Measurements from ENCODE around the gene UPF1.
A peak's percentile ranks its signal among the peaks of the same experiment; 100 is the strongest.
"Not testable (repeated sequence)": the region's sequence is repeated elsewhere in the genome, so short reads cannot be mapped to it uniquely, and the experiment has no call there.

UPF1 gene

DNA sequence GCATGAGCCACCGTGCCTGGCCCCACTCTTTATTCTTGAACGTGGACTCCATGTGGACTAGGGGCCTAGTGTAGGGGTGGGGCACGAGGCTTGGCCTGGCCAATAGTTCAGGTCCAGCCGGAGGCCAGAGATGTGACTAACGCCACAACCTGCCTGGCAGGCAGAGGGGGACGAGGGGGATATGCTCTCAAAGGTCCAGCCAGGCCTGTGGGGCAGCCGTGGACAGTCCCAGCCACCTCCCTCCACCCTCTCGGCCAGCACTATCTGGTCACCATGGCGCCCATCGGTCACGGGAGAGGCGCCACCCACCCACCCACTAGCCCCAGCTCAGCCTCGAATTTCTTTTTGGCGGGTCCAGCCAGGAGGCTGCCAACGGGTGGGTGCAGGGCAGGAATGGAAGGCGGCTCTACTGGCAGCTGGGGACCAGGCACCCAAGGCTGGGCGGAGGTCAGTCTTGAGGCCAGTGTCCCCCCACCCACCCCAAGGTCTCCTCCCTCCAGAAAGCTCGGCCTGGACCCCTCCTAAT, 66.4 kb downstream of the UPF1 start:
- TF ChIP-seq, protein P1, sequence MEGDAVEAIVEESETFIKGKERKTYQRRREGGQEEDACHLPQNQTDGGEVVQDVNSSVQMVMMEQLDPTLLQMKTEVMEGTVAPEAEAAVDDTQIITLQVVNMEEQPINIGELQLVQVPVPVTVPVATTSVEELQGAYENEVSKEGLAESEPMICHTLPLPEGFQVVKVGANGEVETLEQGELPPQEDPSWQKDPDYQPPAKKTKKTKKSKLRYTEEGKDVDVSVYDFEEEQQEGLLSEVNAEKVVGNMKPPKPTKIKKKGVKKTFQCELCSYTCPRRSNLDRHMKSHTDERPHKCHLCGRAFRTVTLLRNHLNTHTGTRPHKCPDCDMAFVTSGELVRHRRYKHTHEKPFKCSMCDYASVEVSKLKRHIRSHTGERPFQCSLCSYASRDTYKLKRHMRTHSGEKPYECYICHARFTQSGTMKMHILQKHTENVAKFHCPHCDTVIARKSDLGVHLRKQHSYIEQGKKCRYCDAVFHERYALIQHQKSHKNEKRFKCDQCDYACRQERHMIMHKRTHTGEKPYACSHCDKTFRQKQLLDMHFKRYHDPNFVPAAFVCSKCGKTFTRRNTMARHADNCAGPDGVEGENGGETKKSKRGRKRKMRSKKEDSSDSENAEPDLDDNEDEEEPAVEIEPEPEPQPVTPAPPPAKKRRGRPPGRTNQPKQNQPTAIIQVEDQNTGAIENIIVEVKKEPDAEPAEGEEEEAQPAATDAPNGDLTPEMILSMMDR (IDR thresholded peaks at IDR 0.05; ENCODE audit: low read depth, low read length), result no peak
- Histone ChIP-seq H3K36me3 (no peaks in the 10 kb centered on the region), H3K4me3 (ENCODE audit: low read depth, low read length) (no peak overlapping the region), H3K4me1 (peaks cover 12% of the 10 kb centered on the region), H3K27me3 (no peaks in the 10 kb centered on the region), H3K9me3 (no peaks in the 10 kb centered on the region)
- peak; percentile 42 for DNase-seq

DNA sequence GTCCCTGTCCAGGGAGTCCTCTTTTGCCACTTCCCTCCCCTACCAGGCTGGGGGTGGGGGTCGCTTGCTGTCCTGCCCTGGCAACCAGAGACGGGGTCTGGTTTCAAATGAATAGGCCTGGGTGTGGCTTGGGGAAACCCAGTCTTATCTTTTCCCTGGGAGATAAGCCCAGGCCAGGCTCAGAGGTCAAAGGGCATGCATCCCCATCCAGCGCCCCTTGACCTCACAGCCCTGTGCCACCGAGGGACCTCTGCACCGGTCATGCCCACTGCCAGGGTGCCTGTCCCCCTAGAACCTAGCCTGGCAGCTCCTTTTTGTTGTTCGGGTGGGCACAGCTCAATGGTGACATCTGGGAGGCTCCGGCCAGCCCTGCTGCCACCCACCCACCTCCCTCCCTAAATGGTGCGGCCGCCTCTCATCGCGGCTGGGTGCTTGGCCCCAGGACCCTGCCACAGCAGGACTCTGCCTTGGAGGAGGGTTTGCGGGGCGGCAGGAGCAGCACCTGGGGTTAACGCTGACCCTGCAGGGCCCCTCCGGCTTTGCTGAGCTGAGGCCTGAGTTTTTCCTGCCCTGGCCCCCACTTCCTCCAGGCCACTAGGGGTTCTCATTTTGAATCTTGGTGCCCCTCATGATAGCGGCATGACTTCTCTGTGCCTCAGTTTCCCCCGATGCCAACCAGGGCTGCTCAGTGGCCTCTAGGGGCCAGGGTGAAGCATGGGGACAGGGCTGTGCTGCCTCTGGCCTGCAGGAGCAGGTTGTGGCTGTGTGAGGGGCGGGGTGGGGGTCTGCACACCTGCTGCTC, 67.0 kb downstream of the UPF1 start:
- H3K4me1 ChIP-seq, result peaks cover 9% of the 10 kb centered on the region
- TF ChIP-seq, protein P1 (IDR thresholded peaks at IDR 0.05; ENCODE audit: low read depth, low read length), result no peak
- DNase-seq, result no peak

DNA sequence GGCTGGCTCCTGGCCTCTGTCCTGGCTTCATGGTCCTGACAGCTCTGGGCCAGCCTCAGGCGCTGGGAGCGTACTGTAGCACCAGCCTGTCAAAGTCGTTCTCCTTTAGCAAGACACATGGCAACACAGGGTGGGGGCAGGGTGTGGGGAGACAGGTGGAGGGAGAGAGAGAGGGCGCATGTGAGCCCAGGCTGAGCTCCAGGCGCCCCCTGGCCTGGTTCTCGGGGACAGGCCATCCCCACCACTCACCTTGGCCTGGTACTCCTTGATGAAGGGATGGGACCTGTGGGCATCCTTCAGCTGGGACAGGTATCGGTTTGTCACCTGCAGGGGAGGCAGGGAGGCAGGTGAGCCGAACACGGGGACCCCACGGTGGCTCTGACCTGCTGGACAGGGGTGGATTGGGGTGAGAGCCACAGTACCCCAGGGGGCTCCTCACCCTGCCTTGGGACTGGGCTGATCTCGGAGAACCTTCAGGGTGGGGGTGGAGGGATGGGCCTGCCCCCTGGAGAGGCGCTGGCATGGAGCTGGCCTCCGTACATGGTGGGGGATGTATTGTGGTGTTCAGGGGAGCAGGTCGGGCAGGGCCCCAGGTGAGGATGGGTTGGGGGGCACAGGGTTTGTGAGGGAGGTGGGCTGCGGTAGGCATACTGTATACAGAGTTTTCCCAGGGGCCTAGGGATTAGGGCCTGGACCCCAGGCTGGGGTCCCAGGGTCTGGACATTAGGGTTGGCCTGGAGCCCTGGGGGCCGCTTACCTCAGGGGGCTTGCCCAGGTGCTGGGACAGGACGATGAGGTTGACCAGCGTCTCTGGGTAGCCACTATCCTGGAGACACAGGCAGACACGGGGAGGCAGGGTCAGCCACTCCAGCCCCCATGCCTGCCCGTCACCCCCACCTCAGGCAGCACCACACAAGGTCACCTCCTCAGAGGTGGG, 68.1 kb downstream of the UPF1 start:
- peaks cover 7% of the 10 kb centered on the region for H3K4me1 ChIP-seq
- H3K36me3 ChIP-seq, result no peaks in the 10 kb centered on the region
- TF ChIP-seq, protein P1 (IDR thresholded peaks at IDR 0.05; ENCODE audit: low read depth, low read length), result no peak
- DNase-seq, result no peak
- H3K4me3 ChIP-seq (ENCODE audit: low read depth, low read length), result no peak overlapping the region
- H3K9me3 ChIP-seq, result no peaks in the 10 kb centered on the region
- no peaks in the 10 kb centered on the region for H3K27me3 ChIP-seq

More for the DNA sequence above, 67.0 kb downstream of the UPF1 start:
- Histone ChIP-seq H3K9me3 (no peaks in the 10 kb centered on the region), H3K27me3 (no peaks in the 10 kb centered on the region), H3K36me3 (no peaks in the 10 kb centered on the region), H3K4me3 (ENCODE audit: low read depth, low read length) (no peak overlapping the region)

DNA sequence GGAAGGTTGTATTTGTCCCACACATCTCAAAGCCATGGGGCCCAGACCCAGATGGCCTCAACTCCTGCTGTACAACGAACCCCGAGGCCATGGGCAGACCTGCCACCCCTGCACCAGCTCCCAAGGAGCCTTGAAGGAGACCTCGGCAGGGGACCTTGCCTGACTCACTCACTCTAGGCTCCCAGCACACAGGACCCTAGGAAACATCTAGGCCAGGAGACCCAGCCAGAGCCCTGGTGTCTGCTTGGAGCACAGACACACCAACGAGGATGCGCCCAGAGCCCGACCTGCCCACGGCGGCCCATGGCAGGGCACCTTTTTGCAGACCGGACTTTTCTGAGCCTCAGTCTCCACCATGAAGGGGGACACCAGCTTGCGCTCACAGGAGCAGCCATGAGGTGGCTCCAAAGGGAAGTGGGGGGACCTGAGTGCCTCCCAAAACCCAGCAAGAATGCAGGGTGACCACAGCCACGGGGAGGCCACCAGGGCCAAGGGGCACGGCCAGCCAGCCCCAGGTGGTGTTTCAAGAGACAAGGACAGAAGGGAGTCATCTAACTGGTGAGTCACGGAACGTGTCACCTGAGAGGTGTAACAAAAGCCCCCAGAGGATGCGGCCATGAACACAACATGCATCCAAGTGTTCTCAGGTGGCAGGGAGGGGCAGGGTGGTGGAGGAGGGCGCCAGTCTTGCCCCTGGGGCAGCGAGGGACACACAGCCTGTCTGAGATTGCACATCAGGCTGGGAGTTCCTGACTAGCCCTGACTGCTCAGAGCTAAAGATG, 69.1 kb downstream of the UPF1 start:
- DNase-seq, result peak; percentile 5
- no peaks in the 10 kb centered on the region for H3K9me3 ChIP-seq
- no peaks in the 10 kb centered on the region for H3K36me3 ChIP-seq
- TF ChIP-seq, protein P1 (IDR thresholded peaks at IDR 0.05; ENCODE audit: low read depth, low read length), result no peak
- peaks cover 7% of the 10 kb centered on the region for H3K4me1 ChIP-seq
- no peaks in the 10 kb centered on the region for H3K27me3 ChIP-seq
- no peak overlapping the region for H3K4me3 ChIP-seq (ENCODE audit: low read depth, low read length)

DNA sequence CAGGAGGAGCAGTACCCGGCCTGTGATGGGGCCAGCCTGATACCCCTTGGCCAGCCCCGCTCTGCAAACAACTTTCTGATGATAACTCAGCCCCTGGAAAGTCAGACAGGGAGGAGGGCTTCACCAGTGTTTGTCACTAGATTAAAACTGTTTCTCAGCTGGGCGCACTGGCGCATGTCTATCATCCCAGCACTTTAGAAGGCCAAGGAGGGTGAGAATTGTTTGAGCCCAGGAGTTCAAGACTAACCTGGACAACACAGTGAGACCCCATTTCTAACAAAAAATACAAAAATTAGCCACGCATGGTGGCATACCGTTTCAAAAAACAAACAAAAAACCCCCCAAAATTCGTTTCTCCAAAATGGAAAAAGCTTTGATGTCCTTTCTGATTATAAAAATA, 69.7 kb downstream of the UPF1 start:
- no peaks in the 10 kb centered on the region for H3K9me3 ChIP-seq
- no peaks in the 10 kb centered on the region for H3K27me3 ChIP-seq
- H3K36me3 ChIP-seq, result peaks cover 1% of the 10 kb centered on the region
- TF ChIP-seq, protein P1 (IDR thresholded peaks at IDR 0.05; ENCODE audit: low read depth, low read length), result no peak
- no peak for DNase-seq
- H3K4me1 ChIP-seq, result peaks cover 7% of the 10 kb centered on the region
- no peak overlapping the region for H3K4me3 ChIP-seq (ENCODE audit: low read depth, low read length)

DNA sequence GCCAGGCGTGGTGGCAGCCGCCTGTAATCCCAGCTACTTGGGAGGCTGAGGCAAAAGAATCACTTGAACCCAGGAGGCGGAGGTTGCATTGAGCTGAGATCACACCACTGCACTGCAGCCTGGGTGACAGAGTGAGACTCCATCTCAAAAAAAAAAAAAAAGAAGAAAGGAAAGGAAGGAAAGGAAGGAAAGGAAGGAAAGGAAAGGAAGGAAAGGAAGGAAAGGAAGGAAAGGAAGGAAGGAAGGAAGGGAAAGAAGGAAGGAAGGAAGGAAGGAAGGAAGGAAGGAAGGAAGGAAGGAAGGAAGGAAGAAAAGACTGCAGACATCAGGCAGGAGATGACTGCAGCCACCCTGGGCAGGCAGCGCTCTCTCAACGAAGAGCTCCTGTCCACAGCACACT, 70.8 kb downstream of the UPF1 start:
- DNase-seq; H3K36me3 ChIP-seq; H3K9me3 ChIP-seq; H3K27me3 ChIP-seq; H3K4me1 ChIP-seq; H3K4me3 ChIP-seq (ENCODE audit: low read depth, low read length): not testable (repeated sequence)

Measured in BE2C (cell line).